Endothelial cell of umbilical vein (primary cell): ENCODE results near the gene DTD1. TPM values are rescaled to one million over a fixed set of nuclear protein-coding genes. Genes with fewer than 3 reads are reported as not detected.

Source experiments
- Bru-seq: library from RNA; stranded (reverse); fragments of 400-500 nt; gene quantifications from one replicate; lab custom pipeline; 2021; lab: Mats Ljungman, UMichigan
- BruChase-seq, 2 experiments: library from RNA; stranded (reverse); fragments of 400-500 nt; gene quantifications; one replicate each; lab custom pipeline; 2021; lab: Mats Ljungman, UMichigan
- BruUV-seq: library from RNA; stranded (reverse); fragments of 400-500 nt; replicated peaks from 2 replicates; lab custom pipeline; 2021; lab: Mats Ljungman, UMichigan
- CTCF ChIA-PET: fragments of 300-600, 350-600 bp; sonication (Branson Sonifier 250); formaldehyde crosslinking; loops from one replicate; lab custom pipeline; 2021; ENCODE audit warnings: antibody characterized with exemption, inconsistent platforms; lab: Charles Lee
- POLR2A ChIA-PET: fragments of 300-600, 350-600 bp; sonication (Branson Sonifier 250); formaldehyde crosslinking; loops from one replicate; lab custom pipeline; 2021; ENCODE audit warnings: antibody characterized with exemption, inconsistent platforms; lab: Charles Lee
- DNase-seq: peaks from one replicate; pipeline ENCODE4 v3.0.0-alpha.2; 2011; ENCODE audit warnings: low read depth, low spot score
- FAIRE-seq: peaks from 2 replicates; lab custom pipeline; 2011; peaks lifted over from hg19 to GRCh38; lab: Jason Lieb, UNC
- H2AFZ ChIP-seq: 2 replicates; pipeline ENCODE4 v1.6.0; 2012; ENCODE audit warnings: low read depth, low read length, control low read depth, inconsistent platforms
- H3K27ac ChIP-seq: 2 replicates; pipeline ENCODE4 v1.5.1; 2011; ENCODE audit warnings: low read depth, mild to moderate bottlenecking, control low read depth, low read length, moderate library complexity; ENCODE audit not compliant: insufficient read depth
- H3K27me3 ChIP-seq, 2 experiments: 2 replicates each; pipeline versions ENCODE4 v1.6.0 to v1.6.1; 2011; ENCODE audit warnings: low read length in 2 of 2, mixed read lengths in 1 of 2; ENCODE audit not compliant: control insufficient read depth in 2 of 2, insufficient read depth in 2 of 2
- H3K36me3 ChIP-seq, 2 experiments: 2 replicates in 1 of 2; 3 replicates in 1 of 2; pipeline ENCODE4 v1.5.1; 2011; ENCODE audit warnings: low read length in 2 of 2, mild to moderate bottlenecking in 1 of 2, moderate library complexity in 1 of 2; ENCODE audit not compliant: control insufficient read depth in 2 of 2, insufficient read depth in 2 of 2; ENCODE audit errors: extremely low read depth in 1 of 2
- H3K4me1 ChIP-seq: 3 replicates; pipeline ENCODE4 v1.5.1; 2011; ENCODE audit warnings: mild to moderate bottlenecking, low read length; ENCODE audit not compliant: control insufficient read depth, insufficient read depth; ENCODE audit errors: extremely low read depth
- H3K4me2 ChIP-seq: 2 replicates; pipeline ENCODE4 v1.6.1; 2011; ENCODE audit warnings: low read length, control low read depth, mixed read lengths; ENCODE audit not compliant: insufficient read depth
- H3K4me3 ChIP-seq, 3 experiments: fragments of 200-600 bp in 1 of 3; sonication (generic), shearing (Covaris generic) in 1 of 3; replicated peaks in 1 of 3; 2 replicates each; pipeline ENCODE4 v1.5.1; 2011 to 2016; ENCODE audit warnings: control low read depth in 3 of 3, low read length in 3 of 3, mild to moderate bottlenecking in 2 of 3, inconsistent platforms in 1 of 3, low read depth in 1 of 3, moderate library complexity in 1 of 3; ENCODE audit not compliant: insufficient read depth in 1 of 3
- H3K79me2 ChIP-seq: 2 replicates; pipeline ENCODE4 v1.6.0; 2012; ENCODE audit warnings: low read length, inconsistent platforms; ENCODE audit not compliant: control insufficient read depth, insufficient read depth
- H3K9ac ChIP-seq: replicated peaks from 2 replicates; pipeline ENCODE3; 2011; ENCODE audit warnings: low read length, control low read depth; ENCODE audit not compliant: insufficient read depth; ENCODE audit errors: extremely low read depth
- H3K9me1 ChIP-seq: replicated peaks from 3 replicates; pipeline ENCODE4 v1.6.0; 2011; ENCODE audit warnings: mild to moderate bottlenecking, low read length; ENCODE audit not compliant: control insufficient read depth, insufficient read depth; ENCODE audit errors: extremely low read depth
- H3K9me3 ChIP-seq: replicated peaks from 2 replicates; pipeline ENCODE4 v1.5.1; 2012; ENCODE audit warnings: low read length, inconsistent platforms; ENCODE audit not compliant: control insufficient read depth, insufficient read depth
- H4K20me1 ChIP-seq: replicated peaks from 2 replicates; pipeline ENCODE3; 2011; ENCODE audit warnings: mild to moderate bottlenecking, low read length; ENCODE audit not compliant: control insufficient read depth, insufficient read depth; ENCODE audit errors: extremely low read depth
- CTCF ChIP-seq, 2 donors: IDR thresholded peaks; 1 replicate in 1 of 2; 2 replicates in 1 of 2; pipeline ENCODE4 v1.5.1; 2011; ENCODE audit warnings: low read length in 2 of 2, mild to moderate bottlenecking in 2 of 2, moderate library complexity in 2 of 2, control low read depth in 1 of 2, inconsistent platforms in 1 of 2, low read depth in 1 of 2; ENCODE audit not compliant: insufficient read depth in 1 of 2; ENCODE audit errors: extremely low read depth in 1 of 2
- EZH2 ChIP-seq: IDR thresholded peaks from 2 replicates; pipeline ENCODE4 v1.6.1; 2012; ENCODE audit warnings: borderline replicate concordance, low read depth, mild to moderate bottlenecking, moderate library complexity, low read length, inconsistent platforms; ENCODE audit not compliant: severe bottlenecking
- FOS ChIP-seq: IDR thresholded peaks from 2 replicates; pipeline ENCODE4 v1.6.1; 2011; ENCODE audit warnings: mild to moderate bottlenecking, low read length, moderate library complexity, borderline replicate concordance; ENCODE audit not compliant: insufficient read depth
- GATA2 ChIP-seq: IDR thresholded peaks from 2 replicates; pipeline ENCODE4 v1.7.0; 2011; ENCODE audit warnings: low read depth, mild to moderate bottlenecking, moderate library complexity, mixed read lengths, low read length; ENCODE audit not compliant: insufficient read length, insufficient read depth
- JUN ChIP-seq: IDR thresholded peaks from 2 replicates; pipeline ENCODE4 v1.6.1; 2011; ENCODE audit warnings: borderline replicate concordance, low read depth; ENCODE audit not compliant: insufficient read length, insufficient read depth
- MYC ChIP-seq: IDR thresholded peaks from one replicate; pipeline ENCODE4 v1.6.1; 2011; ENCODE audit warnings: mild to moderate bottlenecking, low read depth, low read length
- POLR2A ChIP-seq: IDR thresholded peaks from 2 replicates; pipeline ENCODE4 v1.6.1; 2012; ENCODE audit warnings: low read depth, mild to moderate bottlenecking, control low read depth, low read length
- POLR2AphosphoS5 ChIP-seq: IDR thresholded peaks from 2 replicates; pipeline ENCODE4 v1.6.1; 2012; ENCODE audit warnings: low read depth, mild to moderate bottlenecking, control low read depth, low read length, moderate library complexity; ENCODE audit not compliant: insufficient read depth
- dilution Hi-C: fragments of 300-500 bp; cut with MboI; formaldehyde crosslinking; loops from one replicate; pipeline ENCODE4 v1.15.0; 2019; ENCODE audit warnings: low sequenced_read_pairs; ENCODE audit not compliant: extremely low pct_ligation_motif_present
- intact Hi-C: fragments of 100-400 bp; cut with micrococcal nuclease; formaldehyde crosslinking; loops from one replicate; pipeline ENCODE4 v1.10.0; 2022
- long read RNA-seq: library from polyadenylated mRNA; stranded (forward); transcript quantifications from one replicate; pipeline ENCODE4 v2.0.0, GENCODE V29; 2021
- polyA minus RNA-seq, 3 experiments: library from RNA; depleted of rRNA, polyadenylated mRNA; stranded (reverse); fragments of >200 nt; gene quantifications; 1 replicate in 1 of 3; 2 replicates in 2 of 3; pipeline ENCODE4 v1.2.3, GENCODE V29; 2011
- polyA plus RNA-seq, 4 experiments: library from polyadenylated mRNA; depleted of rRNA in 3 of 4; stranded (reverse) in 3 of 4; unstranded in 1 of 4; fragments of >200 nt; gene quantifications; 2 replicates each; pipeline versions ENCODE4 v1.2.1 to v1.2.3, GENCODE V29; 2011 to 2012; ENCODE audit warnings: missing spikeins in 1 of 4
- total RNA-seq: library from RNA; stranded (reverse); gene quantifications from 2 replicates; pipeline ENCODE4 v1.2.3, GENCODE V29; 2021
- TF ChIP-seq, protein P1 (sequence below): IDR thresholded peaks from 2 replicates; pipeline ENCODE4 v1.6.1; 2011; ENCODE audit not compliant: insufficient read depth, insufficient read length

The DTD1 gene
- total RNA-seq (50.8 and 62.9 TPM in 2 replicates), polyA plus RNA-seq (39.6 and 48.2 TPM in 2 replicates), polyA minus RNA-seq (30.5 and 45.0 TPM in 2 replicates), Bru-seq, nascent RNA (percentile 66 among the genes with signal in this experiment), BruChase-seq, experiment 1, labeled RNA remaining after a 6-hour chase (percentile 66 among the genes with signal in this experiment), BruChase-seq, experiment 2, labeled RNA remaining after a 2-hour chase (percentile 54 among the genes with signal in this experiment)
- 56.6 and 68.0 TPM in 2 replicates for polyA plus RNA-seq (2011; cell fraction: cytosol; rRNA removed)
- polyA plus RNA-seq (2011; cell fraction: nucleus; rRNA removed), result 22.7 and 28.2 TPM in 2 replicates
- 65.2 and 77.4 TPM in 2 replicates for polyA plus RNA-seq (2012)
- 12.5 TPM for polyA minus RNA-seq (2011; cell fraction: cytosol; rRNA and poly(A)+ RNA removed)
- polyA minus RNA-seq (2011; cell fraction: nucleus; rRNA and poly(A)+ RNA removed), result 11.8 and 13.1 TPM in 2 replicates
- long read RNA-seq, transcript DTD1-201 (6 exons, 1,387 nt), result major isoform, 158 of 176 reads
- long read RNA-seq, partial matches to known transcripts, result 12 of 176 reads
- long read RNA-seq, other reads (novel, unspliced or antisense), result 6 of 176 reads

GRCh38 chr20:18587665-18588573 lies at the start of gene DTD1:
Gene DTD1 (plus strand): TSS chr20:18588054. CDS start chr20:18588073, 19 bp downstream.
- Histone ChIP-seq H3K9ac (peak within 1 kb of the TSS; percentile 57), H3K9me1 (no peaks in the 10 kb centered on the region), H3K27ac (peak within 1 kb of the TSS; percentile 6), H3K9me3 (no peaks in the 10 kb centered on the region), H3K36me3 (no peaks in the 10 kb centered on the region), H3K4me2 (peak within 1 kb of the TSS; percentile 89), H3K27me3 (peaks cover 4% of the 10 kb centered on the region in 2 experiments), H2AFZ (peak within 1 kb of the TSS; percentile 91), H3K79me2 (peaks cover 5% of the 10 kb centered on the region), H3K4me1 (peaks cover 9% of the 10 kb centered on the region), H3K4me3 (peak within 1 kb of the TSS; percentile 65 to 83 (median 82)), H4K20me1 (no peaks in the 10 kb centered on the region)
- POLR2A ChIA-PET, result no interaction called here
- no peak for TF ChIP-seq JUN
- peak; percentile 64 for TF ChIP-seq POLR2A
- peak; percentile 70 to 78 for TF ChIP-seq CTCF (IDR thresholded peaks at IDR 0.05; ENCODE audit: extremely low read depth in 1 of 2, insufficient read depth in 1 of 2, low read depth in 1 of 2, low read length in 2 of 2)
- no peak for TF ChIP-seq GATA2
- no peak for TF ChIP-seq EZH2
- TF ChIP-seq MYC, result no peak
- TF ChIP-seq FOS, result no peak
- TF ChIP-seq POLR2AphosphoS5, result peak; percentile 80
- TF ChIP-seq, protein P1, sequence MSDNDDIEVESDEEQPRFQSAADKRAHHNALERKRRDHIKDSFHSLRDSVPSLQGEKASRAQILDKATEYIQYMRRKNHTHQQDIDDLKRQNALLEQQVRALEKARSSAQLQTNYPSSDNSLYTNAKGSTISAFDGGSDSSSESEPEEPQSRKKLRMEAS, result no peak
- dilution Hi-C loops, result no loop called here
- no TSS peak for BruUV-seq
- CTCF ChIA-PET, result interaction anchor here (0.6 to 1.4 kb wide), 5 partner anchors 21 to 996 kb away, joined by 3 to 6 read pairs (median 4); partner anchors contain the start of genes SEC23B and SMIM26
- peak; percentile 85 for DNase-seq
- intact Hi-C loops, result loop anchor here (1.0 to 5.0 kb wide), 6 partner anchors 21 to 451 kb away; partner anchors contain the start of genes DZANK1, KAT14, PET117 and POLR3F
- peak; percentile 82 for FAIRE-seq
